GM18870 (cell line): ENCODE measurements around the gene GRIK1.
"Not testable (repeated sequence)": the region's sequence is repeated elsewhere in the genome, so short reads cannot be mapped to it uniquely, and the experiment has no call there.

Experiments
- ATAC-seq: cut with Tn5 transposase; IDR thresholded peaks from one replicate; pipeline ENCODE4 v1.9.1; 2021; ENCODE audit warnings: moderate library complexity; ENCODE audit not compliant: unreplicated experiment

Gene GRIK1

DNA sequence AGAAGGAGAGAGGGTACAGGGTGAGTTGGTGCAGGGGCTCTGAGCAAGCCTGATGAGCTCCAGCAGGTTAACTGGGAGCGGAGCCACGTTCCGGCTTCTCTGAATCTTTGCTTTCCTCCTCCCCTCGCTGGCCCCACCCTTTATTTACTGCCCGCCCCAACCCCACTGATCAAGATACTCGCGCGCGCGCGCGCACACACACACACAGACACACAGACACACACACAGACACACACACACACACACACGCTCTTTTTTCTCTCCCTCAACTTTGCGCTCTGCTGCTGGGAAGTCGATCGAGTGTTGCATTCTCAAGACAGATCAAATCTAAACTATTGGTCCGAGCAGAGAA is at the start of gene GRIK1:
TSS of gene GRIK1 (minus strand) at position 73 of the 352 bp plus-strand sequence.
- ATAC-seq = no peak

DNA sequence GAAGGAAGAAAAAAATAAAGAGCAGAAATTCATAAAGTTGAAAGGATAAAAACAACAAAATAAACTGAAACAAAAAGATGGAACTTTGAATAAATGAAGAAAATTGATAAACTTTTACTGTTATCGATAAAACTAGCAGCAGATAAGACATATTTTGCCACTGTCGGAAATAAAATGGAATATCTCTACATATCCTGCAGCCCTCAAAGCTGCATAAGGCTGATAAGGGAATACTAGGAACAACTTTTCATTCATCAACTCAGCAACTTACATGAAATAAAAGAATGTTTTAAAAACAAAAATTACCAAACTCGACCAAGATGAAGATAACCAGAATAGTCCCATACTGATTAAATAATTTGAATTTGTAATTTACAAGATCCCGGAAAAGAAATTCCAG is 48.0 kb upstream of the GRIK1 start:
- ATAC-seq = no peak

DNA sequence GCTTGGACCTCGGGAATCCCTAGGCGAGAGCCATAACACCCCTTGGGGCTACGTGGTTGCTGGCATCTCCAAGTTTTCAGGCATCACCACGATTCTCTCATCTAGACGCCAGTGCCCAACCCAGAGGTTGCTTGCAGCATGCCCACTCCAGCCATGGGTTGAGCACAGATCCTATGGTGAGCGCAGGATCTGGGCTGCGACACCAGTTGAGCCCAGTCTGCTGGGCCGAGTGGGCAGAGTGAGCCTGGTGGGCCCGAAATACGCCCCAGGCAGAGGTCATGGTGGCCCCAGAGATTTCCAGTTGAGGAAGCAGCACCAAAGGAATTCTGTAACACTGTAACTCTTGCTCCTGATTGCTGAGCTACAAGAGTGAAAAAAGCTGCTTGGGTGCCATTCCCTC is 46.1 kb upstream of the GRIK1 start:
- no peak for ATAC-seq

DNA sequence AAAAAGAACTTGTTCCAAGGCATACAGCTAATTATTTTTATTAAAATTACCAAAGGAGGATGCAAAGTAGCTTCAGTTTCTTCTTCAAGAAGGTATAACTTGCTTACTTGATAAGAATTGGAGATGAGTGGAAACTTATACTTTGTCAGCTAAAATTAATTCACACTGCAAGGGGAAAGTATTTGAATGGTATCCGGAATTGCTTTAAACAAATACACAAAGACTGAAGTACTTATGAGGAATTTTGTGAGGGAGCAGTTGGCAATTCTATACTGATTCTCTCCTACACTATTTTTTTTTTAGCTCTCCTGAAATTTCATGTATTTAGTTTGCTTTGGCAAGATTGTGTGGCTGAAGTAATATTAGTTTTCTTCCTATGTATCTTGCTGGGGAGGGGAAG is 39.2 kb upstream of the GRIK1 start:
- ATAC-seq = no peak

DNA sequence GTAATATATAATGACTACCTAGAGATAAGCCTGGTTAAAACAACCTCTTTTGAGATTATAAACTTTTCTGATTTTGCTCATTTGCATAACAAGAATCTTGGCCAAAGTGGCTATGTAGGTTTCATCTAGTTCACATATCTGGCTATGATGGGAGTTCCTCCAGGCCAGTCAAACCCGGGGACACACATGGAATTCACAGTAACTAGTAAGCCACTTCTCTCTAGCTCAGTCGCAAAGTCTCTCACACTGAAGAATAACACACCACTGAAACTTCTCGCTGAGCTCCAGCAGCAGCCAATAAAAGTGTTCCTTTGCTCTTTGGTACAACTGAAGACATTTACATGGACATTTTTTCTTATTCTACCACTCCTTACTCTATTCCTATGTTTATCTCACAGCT is 36.0 kb upstream of the GRIK1 start:
- no peak for ATAC-seq

DNA sequence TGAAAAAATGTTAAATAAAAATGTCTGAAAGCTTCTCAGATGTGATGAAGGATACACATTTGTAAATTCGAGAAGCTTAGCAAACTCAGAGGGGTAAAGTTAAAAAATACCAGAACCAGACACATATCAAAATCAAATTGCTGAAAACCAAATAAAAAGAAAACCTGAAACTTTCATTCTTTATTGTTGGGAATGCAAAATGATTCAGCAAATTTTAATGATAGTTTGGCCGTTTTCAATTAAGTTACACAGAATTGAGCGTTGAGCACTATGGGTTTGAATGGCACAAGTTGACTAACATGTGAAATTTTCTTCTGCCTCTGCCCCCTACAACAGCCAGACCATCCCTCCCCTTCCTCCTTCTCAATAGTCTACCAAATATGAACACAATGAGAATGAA is 33.5 kb upstream of the GRIK1 start:
- ATAC-seq = no peak

DNA sequence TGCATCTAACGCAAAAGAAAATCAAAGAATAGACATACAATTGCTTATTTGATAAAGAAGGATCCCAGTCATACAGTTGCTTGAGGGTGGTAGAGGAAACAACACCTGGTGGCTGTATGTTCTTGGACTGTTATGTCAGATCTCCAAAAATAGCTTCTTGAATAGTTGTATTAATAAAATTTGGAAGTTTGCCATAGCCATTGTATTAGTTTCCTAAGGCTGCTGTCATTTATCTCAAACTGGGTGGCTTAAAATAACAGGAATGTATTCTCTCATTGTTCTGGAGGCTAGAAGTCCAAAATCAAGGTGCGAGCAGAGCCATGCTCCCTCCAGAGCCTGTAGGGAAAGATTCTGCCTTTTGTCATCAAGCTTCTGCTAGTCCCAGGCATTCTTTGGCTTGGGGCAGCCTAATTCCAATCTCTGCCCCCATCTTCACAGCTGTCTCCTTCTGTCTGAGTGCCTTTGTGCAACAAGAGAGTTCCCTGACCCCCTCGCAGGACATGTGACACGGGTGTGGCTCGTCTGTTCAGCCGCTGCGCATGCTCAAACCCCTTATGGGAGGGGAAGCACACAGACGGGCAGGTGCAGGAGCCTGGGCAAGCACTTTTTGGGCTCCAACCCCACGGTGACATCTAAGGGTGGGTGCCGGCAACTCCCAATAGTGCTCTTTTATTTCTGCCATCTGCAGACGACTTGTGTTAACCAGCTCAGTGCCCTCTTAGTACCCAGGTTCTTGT is 21.7 kb upstream of the GRIK1 start:
- no peak for ATAC-seq

DNA sequence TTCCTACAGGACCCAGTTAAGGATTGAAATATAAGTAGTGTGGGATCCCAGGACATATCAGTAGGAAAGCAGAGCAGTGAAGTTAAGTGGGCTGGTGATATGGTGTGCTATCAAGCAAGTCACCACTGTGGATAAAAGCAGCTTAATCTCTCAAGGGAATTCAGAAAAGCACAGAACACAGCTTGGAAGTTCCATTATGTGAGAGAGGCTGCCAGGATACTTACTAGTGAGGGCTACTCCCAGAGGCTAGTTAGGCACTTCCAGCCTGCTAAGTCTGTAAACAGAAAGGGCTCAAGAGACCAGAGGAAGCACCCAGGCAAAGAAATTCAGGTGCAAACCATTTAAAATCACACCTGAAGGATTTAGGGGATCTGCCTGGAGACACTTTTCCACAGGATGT is 18.8 kb upstream of the GRIK1 start:
- ATAC-seq = no peak

DNA sequence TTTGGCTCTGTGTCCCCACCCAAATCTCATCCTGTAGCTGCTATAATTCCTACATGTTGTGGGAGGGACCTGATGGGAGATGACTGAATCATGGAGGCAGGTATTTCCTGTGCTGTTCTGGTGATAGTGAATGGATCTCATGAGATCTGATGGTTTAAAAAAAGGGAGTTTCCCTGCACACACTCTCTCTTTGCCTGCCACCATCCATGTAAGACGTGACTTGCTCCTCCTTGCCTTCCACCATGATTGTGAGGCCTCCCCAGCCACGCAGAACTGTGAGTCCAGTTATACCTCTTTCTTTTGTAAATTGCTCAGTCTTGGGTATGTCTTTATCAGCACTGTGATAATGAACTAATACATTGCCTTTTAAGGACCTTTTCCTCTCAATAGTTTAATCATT is 18.2 kb upstream of the GRIK1 start:
- ATAC-seq = not testable (repeated sequence)

DNA sequence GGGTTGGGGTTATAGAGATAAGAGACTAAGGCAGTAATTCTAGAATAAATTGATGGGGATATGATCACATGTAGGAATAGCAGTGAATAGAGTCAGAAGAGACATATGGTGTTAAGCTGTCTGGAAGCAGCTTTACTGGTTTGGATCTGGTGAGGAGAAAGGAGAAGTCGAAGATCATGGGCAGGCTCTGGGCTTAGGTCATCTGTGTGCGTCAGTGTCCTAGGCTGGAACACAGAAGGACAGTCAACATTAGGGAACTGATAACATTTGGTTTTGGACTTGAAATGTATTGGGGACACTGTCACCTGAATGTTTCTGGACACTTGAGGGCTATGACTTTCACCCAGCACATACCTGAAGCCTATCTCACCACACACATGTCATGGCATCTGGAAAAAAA is 13.9 kb upstream of the GRIK1 start:
- ATAC-seq = no peak

DNA sequence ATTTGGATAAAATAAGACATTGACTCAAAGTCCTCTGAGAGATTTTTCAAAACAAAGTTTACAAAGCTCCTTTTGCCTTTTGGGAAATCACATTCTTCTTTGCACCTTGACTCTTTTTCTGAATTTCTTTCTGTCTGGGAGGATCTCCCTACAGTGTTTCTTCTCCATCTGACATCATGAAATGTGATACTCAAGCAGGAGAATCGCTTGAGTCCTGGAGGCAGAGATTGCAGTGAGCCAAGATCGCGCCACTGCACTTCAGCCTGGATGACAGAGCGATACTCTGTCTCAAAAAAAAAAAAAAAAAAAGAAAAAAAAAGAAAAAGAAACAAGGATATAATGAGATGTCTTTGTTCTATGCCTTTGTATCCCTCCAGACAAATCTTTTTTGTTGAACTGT is 13.3 kb upstream of the GRIK1 start:
- ATAC-seq = no peak

DNA sequence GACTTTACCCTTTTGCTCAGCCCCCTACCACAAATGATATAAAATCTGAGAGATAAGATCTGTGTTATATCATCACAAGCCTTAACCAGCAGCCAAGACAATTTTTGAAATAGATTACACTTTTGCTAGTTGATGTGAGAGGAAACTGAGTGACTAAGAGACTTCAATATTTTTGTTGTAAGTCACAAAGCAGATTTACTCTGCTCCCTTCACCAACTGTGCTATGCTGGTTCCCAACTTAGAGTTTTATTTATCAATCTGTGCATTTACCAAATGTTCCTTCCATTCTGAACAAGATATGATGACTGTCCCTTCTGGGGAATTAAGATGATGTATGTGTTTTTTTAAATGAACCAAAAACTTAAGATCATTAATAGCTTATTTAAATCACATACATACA is 12.1 kb upstream of the GRIK1 start:
- ATAC-seq = no peak

DNA sequence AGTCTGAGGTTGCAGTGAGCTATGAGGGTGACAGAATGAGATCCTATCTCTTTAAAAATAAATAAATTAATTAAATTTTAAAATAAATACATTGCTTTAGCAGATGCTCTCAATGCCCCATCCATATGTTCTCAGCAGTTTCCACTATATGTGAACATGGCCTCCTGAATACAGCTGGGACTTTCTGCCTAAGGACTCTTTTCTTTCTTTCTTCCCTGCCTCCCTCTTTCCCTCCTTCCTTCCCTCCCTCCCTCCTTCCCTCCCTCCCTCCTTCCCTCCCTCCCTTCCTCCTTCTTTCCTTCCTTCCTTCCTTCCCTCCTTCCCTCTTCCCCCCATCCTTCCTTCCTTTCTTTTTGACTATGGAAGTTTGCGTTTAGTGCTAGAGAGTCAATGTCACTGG is 10.2 kb upstream of the GRIK1 start:
- no peak for ATAC-seq

DNA sequence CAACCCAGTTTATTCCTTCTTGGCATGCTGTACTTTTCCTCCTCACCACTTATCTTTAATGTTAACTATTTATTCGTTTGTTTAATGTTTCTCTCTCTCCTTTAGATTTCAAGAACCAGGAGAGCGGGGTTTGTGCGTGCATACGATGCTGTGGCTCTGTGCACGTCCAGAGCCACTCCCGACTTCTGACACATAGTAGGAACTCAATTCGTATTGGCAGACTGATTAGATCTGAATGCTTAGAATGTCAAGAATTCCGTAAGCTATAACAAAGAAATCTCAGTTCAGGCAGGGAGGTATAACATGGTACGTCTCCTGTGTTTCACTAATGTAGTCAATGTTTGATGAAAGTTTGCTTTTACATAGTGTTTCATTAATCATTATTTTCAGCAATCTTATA is 7.3 kb upstream of the GRIK1 start:
- no peak for ATAC-seq

DNA sequence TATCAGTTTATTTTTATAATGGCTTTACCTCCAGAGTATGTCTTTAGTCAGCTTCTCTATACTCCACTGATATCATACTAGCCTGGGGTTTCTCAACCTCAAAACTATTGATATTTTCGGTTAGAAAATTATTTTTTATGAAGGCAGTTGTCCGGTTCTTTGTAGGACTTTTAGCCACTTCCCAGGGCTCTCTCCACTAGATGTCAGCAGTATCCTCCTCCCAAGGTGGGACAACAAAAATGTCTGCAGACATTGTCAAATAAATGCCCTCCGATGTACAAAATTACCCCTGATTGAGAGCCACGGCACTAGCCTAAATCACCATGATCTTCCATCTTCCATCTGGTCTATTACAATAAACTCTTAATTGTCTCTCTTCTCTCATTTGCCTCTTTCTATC is 4.1 kb upstream of the GRIK1 start:
- no peak for ATAC-seq

DNA sequence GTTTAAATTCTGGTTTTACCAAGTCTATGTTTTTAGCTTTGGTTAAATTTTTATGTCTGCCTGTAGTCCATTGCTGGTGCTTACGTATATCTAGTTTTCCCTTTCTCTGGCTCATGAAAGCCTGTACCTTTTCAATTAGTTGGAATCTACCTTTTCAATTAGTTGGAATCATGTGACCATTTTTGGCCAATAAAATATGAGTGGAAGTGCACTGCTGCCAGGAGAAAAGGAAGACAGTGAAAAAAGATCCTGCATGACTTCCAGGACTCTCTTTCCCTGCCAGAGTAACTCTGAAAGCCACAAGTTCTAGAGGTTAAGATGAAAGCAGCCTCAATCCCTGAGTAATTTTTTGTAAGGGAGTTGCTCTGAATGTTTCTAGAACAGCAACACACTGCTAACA is 2.2 kb upstream of the GRIK1 start:
- ATAC-seq = no peak

DNA sequence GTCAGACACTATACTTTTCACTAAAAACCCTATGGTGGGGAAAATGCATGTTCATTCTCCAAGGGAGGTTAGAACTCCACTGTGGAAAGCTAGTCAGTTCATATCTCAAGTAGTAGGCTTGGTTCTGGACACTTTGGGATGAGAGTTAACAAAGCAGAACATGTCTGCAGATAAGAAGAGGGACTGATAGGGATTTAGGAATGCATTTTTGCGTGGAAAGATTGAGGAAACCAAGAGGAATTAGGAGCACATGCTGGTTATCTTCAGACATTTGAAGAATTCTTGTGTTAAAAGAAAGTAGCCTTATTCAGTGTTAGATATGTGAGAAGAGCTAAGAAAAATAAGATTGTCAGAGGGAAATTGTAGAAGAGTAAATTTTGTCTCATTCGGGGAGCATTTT is 1.2 kb upstream of the GRIK1 start:
- no peak for ATAC-seq

DNA sequence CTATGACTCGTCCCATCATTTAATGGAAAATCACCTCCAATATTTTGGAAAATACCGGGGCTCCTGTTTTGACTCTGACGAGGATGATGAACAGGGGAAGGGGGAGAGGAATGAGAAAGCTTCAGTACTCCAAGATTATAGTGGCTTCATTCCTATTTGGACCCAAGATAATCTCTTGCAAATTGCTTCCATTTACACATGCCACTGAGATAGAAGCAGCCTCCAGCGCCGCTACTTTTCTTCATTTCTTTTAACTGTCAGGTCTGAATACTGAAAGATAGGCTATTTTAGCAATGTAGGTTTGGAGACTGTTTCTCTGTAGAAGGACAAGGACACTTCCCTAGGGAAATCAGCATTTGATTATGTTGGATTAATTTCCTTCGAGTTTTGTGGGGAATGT is 565 bp upstream of the GRIK1 start:
- ATAC-seq = no peak

DNA sequence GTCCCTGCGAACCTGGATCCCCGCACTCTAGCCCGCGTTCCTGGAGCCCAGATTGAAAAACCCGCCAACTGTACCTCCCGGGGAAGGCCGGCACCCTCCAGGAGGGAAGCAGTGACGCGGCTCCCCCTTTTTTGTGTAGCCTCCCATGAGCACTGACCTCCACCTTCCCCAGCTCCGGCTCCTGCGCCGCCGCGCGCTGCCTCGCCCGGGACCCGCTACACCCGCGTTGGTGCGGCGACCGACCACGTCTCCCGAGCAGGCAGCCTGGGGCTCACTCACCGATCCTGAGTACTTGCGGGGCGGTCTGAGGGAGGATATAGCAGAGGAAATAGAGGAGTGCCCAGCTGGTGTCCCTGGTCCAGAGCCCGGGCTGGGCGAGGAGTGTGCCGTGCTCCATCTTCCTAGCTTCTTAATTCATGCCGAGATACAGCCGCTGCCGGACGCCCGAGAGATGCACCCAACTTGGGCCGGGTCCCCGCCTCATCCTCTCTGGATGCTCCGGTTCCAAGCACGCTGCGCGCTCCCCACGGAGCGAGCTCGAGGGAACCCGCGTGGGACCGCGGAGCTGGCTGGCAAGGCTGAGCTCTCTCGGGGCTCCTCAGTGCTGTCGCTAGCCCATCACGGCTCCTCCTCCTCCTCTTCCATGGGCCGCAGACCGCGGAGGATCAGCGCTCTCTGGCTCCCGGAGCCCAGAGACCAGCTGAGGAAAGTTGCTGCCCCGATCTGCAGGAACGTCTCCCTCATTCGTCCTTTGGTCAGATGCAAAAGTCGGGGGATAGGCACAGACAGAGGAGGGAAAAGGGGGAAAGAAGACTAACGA is 482 bp downstream of the GRIK1 start:
- no peak for ATAC-seq

DNA sequence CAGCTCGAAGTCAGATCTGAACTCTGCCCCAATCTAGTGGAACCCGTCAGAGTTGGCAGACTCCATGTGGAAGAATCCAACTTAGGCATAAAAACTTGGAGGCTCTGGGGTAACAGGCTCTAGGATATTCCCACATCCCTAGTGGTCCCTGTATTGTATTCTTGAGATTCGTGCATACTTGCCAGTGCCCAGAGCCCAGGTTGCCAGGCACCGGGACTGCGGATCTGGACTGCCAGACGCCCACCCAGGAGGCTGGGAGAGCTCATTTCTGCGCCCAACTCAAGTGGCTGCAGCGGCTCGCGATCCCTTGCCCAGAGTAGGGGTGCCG is 1.1 kb downstream of the GRIK1 start:
- ATAC-seq = no peak

DNA sequence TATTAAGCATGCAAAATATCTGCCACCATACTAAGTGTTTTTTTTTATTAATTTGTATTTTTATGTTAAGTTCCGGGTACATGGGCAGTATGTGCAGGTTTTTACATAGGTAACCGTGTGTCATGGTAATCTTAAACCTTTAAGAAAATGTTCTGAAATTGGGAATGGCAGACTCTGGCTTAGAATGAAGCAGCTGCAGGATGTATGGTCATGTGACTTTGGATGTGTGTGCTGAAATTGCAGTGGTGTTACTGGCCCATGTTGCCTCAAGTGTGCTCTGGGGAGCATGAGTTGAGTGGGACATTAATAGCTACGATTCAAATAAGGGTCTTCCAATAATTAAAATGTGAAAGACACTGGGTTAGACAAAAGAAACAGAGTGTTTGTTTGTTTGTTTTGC is 6.7 kb downstream of the GRIK1 start:
- ATAC-seq = no peak

DNA sequence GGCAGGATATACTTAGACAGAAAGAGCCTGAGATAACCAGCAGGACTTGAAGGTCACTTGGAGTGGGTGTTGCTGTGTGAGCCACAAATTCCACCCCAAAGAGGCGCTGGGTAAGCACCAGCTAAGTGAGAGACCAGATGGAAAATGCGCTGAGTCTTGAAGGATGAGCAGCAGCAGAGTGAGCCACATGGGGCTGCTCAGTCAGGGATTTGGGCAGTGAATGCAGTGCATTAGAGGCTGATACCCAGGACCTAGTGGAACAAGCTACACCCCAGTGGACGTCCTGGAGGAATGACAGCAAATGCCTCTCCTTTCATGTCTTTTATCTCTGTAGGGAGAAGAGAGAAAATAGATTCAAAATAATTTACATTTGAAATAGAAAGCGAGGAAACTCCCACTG is 11.3 kb downstream of the GRIK1 start:
- no peak for ATAC-seq

DNA sequence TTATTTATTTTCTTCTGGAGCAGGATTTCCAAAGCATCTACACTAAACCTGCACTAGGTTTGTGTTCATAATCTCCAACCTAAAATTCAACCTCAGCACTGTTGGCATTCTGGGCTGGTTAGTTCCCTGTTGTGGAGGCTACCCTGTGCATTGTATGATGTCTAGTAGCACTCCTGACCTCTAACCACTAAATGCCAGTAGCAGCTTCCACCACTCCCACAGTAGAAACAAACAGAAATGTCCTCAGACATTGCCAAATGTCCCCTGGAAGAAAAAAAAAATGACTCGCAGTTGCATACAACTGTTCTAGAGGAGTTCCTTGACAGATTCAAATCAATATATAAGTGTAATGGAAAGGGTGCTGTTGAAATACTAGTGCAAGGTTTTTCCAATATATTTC is 18.9 kb downstream of the GRIK1 start:
- ATAC-seq = no peak
